ENCODE results near the gene RASGRP1.
"Not testable (repeated sequence)": the region's sequence is repeated elsewhere in the genome, so short reads cannot be mapped to it uniquely, and the experiment has no call there.

Gene RASGRP1

GRCh38 chr15:38564557-38565286 is at the start of gene RASGRP1:
Gene RASGRP1 (minus strand): TSS chr15:38564814. CDS start chr15:38564628, 186 bp downstream.
- peak; percentile 81 for DNase-seq

- DNase-seq = no peak
Observed at GRCh38 chr15:38613085-38613484, 48.5 kb upstream of the RASGRP1 start.

- DNase-seq = no peak
Observed at GRCh38 chr15:38612159-38612863, 47.7 kb upstream of the RASGRP1 start.

GRCh38 chr15:38611228-38611627 is 46.6 kb upstream of the RASGRP1 start:
- DNase-seq = no peak

GRCh38 chr15:38610748-38611147 is 46.1 kb upstream of the RASGRP1 start:
- no peak for DNase-seq

GRCh38 chr15:38609097-38609738 is 44.6 kb upstream of the RASGRP1 start:
- no peak for DNase-seq

- DNase-seq = no peak
Observed at GRCh38 chr15:38608682-38609081, 44.1 kb upstream of the RASGRP1 start.

GRCh38 chr15:38605744-38606143 is 41.1 kb upstream of the RASGRP1 start:
- DNase-seq = no peak

GRCh38 chr15:38603672-38604071 is 39.1 kb upstream of the RASGRP1 start:
- no peak for DNase-seq

GRCh38 chr15:38602910-38603670 is 38.5 kb upstream of the RASGRP1 start:
- no peak for DNase-seq

- DNase-seq = no peak
Observed at GRCh38 chr15:38600236-38600635, 35.6 kb upstream of the RASGRP1 start.

GRCh38 chr15:38598749-38599148 is 34.1 kb upstream of the RASGRP1 start:
- DNase-seq = no peak

- DNase-seq = no peak
Observed at GRCh38 chr15:38597219-38597800, 32.7 kb upstream of the RASGRP1 start.

- no peak for DNase-seq
Observed at GRCh38 chr15:38593524-38593923, 28.9 kb upstream of the RASGRP1 start.

GRCh38 chr15:38589502-38589901 is 24.9 kb upstream of the RASGRP1 start:
- DNase-seq = no peak

- no peak for DNase-seq
Observed at GRCh38 chr15:38588672-38589071, 24.1 kb upstream of the RASGRP1 start.

- DNase-seq = no peak
Observed at GRCh38 chr15:38587214-38587613, 22.6 kb upstream of the RASGRP1 start.

- DNase-seq = not testable (repeated sequence)
Observed at GRCh38 chr15:38586005-38586404, 21.4 kb upstream of the RASGRP1 start.

GRCh38 chr15:38578626-38579025 is 14.0 kb upstream of the RASGRP1 start:
- no peak for DNase-seq

GRCh38 chr15:38577424-38577987 is 12.9 kb upstream of the RASGRP1 start:
- DNase-seq = no peak

- DNase-seq = no peak
Observed at GRCh38 chr15:38576837-38577236, 12.2 kb upstream of the RASGRP1 start.

- DNase-seq = no peak
Observed at GRCh38 chr15:38576261-38576660, 11.6 kb upstream of the RASGRP1 start.
